Activated CD4-positive, alpha-beta T cell treated with anti-CD3 and anti-CD28 coated beads, Interleukin-10, Interleukin-2, amounts not matched to agents 100 ng/mL and 50 ng/mL, durations not matched to agents 16 hours and 8 hours (primary cell): ENCODE data around the gene GANAB.
A peak's percentile ranks its signal among the peaks of the same experiment; 100 is the strongest.
"Not testable (repeated sequence)": the region's sequence is repeated elsewhere in the genome, so short reads cannot be mapped to it uniquely, and the experiment has no call there.

ENCODE experiments used
- DNase-seq: peaks from one replicate; pipeline ENCODE4 v3.0.0-alpha.2; 2020

Gene GANAB

GRCh38 chr11:62666259-62666926 lies 20.0 kb upstream of the GANAB start:
- peak; percentile 39 for DNase-seq

GRCh38 chr11:62665599-62666258 lies 19.3 kb upstream of the GANAB start:
- peak; percentile 66 for DNase-seq

GRCh38 chr11:62665075-62665598 lies 18.7 kb upstream of the GANAB start, which contains the start of the genes C11orf98 and CSKMT:
TSS of gene C11orf98 (minus strand) at chr11:62665210. CDS start at chr11:62665169, 41 bp downstream.
TSS of gene CSKMT (plus strand) at chr11:62665312. CDS start at chr11:62665880, 568 bp downstream.
- peak; percentile 98 for DNase-seq

- peak; percentile 67 for DNase-seq
Observed at GRCh38 chr11:62664405-62665074, 18.1 kb upstream of the GANAB start.

- no peak for DNase-seq
Observed at GRCh38 chr11:62656796-62657429, 10.5 kb upstream of the GANAB start.

GRCh38 chr11:62654297-62654696 lies 7.9 kb upstream of the GANAB start:
- no peak for DNase-seq

GRCh38 chr11:62652161-62653006 lies 6.0 kb upstream of the GANAB start:
- peak; percentile 49 for DNase-seq

GRCh38 chr11:62650283-62650682 lies 3.9 kb upstream of the GANAB start:
- DNase-seq: not testable (repeated sequence)

- no peak for DNase-seq
Observed at GRCh38 chr11:62649486-62649885, 3.1 kb upstream of the GANAB start.

- DNase-seq: no peak
Observed at GRCh38 chr11:62648967-62649364, 2.6 kb upstream of the GANAB start.

- DNase-seq: no peak
Observed at GRCh38 chr11:62648185-62648966, 2.0 kb upstream of the GANAB start.

- DNase-seq: no peak
Observed at GRCh38 chr11:62647609-62648005, 1.2 kb upstream of the GANAB start.

GRCh38 chr11:62646825-62647608 lies 604 bp upstream of the GANAB start:
- DNase-seq: no peak

- DNase-seq: peak; percentile 22
Observed at GRCh38 chr11:62645671-62645945, 805 bp downstream of the GANAB start.

- DNase-seq: no peak
Observed at GRCh38 chr11:62644220-62644619, 2.2 kb downstream of the GANAB start.

GRCh38 chr11:62632492-62632891 lies 13.9 kb downstream of the GANAB start:
- no peak for DNase-seq

- no peak for DNase-seq
Observed at GRCh38 chr11:62627713-62628112, 18.7 kb downstream of the GANAB start.

GRCh38 chr11:62622476-62623089 lies 23.8 kb downstream of the GANAB start:
- no peak for DNase-seq

GRCh38 chr11:62621567-62622470 lies 24.6 kb downstream of the GANAB start, which contains the start of gene B3GAT3:
TSS of gene B3GAT3 (minus strand) at chr11:62621986. CDS start at chr11:62621947, 39 bp downstream.
- DNase-seq: peak; percentile 99
